SU-DHL-6 (cell line): Measurements from ENCODE around the gene ATP7A.

Experiments used
- CTCF ChIP-seq: fragments of 200-600 bp; sonication (generic); IDR thresholded peaks from one replicate; pipeline ENCODE4 v1.5.1; 2017; ENCODE audit warnings: antibody characterized with exemption, mild to moderate bottlenecking, low read length, moderate library complexity; ENCODE audit not compliant: insufficient read depth, poor library complexity, severe bottlenecking
- EZH2phosphoT487 ChIP-seq: fragments of 200-600 bp; sonication (generic), shearing (Covaris generic); conservative IDR thresholded peaks from 2 replicates; pipeline ENCODE4 v1.6.1; 2018; ENCODE audit warnings: mild to moderate bottlenecking, antibody characterized with exemption, low read length, moderate library complexity, mixed read lengths

GRCh38 chrX:77917294-77917933, 6.9 kb downstream of the ATP7A start:
- TF ChIP-seq CTCF = no peak
- TF ChIP-seq EZH2phosphoT487 = no peak
